Measurements from ENCODE around the gene TMEM138.

DNA sequence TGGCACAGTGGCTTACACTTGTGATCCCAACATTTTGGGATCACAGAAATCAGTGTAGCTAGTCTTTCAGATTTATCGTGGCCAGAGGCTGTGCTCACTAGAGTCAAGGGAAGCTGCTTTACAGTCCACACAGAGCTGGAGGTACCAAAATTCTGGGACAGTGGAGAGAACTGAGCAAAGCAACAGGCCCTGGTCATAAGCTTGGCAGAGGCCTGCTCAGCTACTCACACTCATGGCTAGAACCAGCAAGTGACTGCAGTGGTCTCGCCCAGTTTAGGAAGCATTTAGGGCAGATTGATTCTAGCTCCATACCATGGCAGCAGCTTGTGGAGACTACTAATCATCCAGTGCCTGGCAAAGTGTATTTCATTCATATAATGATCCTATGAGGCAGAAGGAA, 39.0 kb downstream of the TMEM138 start:
- TF ChIP-seq, protein P1, sequence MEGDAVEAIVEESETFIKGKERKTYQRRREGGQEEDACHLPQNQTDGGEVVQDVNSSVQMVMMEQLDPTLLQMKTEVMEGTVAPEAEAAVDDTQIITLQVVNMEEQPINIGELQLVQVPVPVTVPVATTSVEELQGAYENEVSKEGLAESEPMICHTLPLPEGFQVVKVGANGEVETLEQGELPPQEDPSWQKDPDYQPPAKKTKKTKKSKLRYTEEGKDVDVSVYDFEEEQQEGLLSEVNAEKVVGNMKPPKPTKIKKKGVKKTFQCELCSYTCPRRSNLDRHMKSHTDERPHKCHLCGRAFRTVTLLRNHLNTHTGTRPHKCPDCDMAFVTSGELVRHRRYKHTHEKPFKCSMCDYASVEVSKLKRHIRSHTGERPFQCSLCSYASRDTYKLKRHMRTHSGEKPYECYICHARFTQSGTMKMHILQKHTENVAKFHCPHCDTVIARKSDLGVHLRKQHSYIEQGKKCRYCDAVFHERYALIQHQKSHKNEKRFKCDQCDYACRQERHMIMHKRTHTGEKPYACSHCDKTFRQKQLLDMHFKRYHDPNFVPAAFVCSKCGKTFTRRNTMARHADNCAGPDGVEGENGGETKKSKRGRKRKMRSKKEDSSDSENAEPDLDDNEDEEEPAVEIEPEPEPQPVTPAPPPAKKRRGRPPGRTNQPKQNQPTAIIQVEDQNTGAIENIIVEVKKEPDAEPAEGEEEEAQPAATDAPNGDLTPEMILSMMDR (IDR thresholded peaks at IDR 0.05), result no peak
- TF ChIP-seq POLR2A (IDR thresholded peaks at IDR 0.05), result no peak

Data from Peyer's patch (tissue), 4 donors.